Measurements from ENCODE around the gene SF3B5.

GRCh38 chr6:144143106-144143505, 47.7 kb upstream of the SF3B5 start:
- no peak for TF ChIP-seq POLR2AphosphoS5 (IDR thresholded peaks at IDR 0.05)
- no peak for TF ChIP-seq CTCF (IDR thresholded peaks at IDR 0.05)
- TF ChIP-seq POLR2A (IDR thresholded peaks at IDR 0.05), result no peak
